ENCODE results near the gene AP1M1.

GRCh38 chr19:16290692-16291091 lies 93.0 kb downstream of the AP1M1 start:
- no peak for TF ChIP-seq CTCF (IDR thresholded peaks at IDR 0.05)
- TF ChIP-seq POLR2A (IDR thresholded peaks at IDR 0.05), result peak in 1 of 2 donors; percentile 21

All from uterus (tissue), 2 donors.